Activated T-cell treated with anti-CD3 and anti-CD28 coated beads, Interleukin-2, amount 50 U/mL, for 72 hours (primary cell): ENCODE measurements around the gene ZNF569. TPM values are rescaled to one million over a fixed set of nuclear protein-coding genes. Genes with fewer than 3 reads are reported as not detected.
A peak's percentile ranks its signal among the peaks of the same experiment; 100 is the strongest.

Source experiments
- ATAC-seq, 2 donors: fragments of 150-1000 bp; cut with Tn5 transposase; replicated peaks in 1 of 2; 2 replicates each; pipeline ENCODE4 v1.10.0; 2021; ENCODE audit warnings: moderate library complexity in 2 of 2, mild to moderate bottlenecking in 1 of 2
- DNase-seq, 2 donors: peaks; one replicate each; pipeline ENCODE4 v3.0.0; 2021 to 2022; ENCODE audit warnings: mixed read lengths in 1 of 2
- H3K27ac Mint-ChIP-seq: one replicate; pipeline ENCODE4 v1.8.0; 2022; ENCODE audit warnings: mild to moderate bottlenecking, moderate library complexity, mixed read lengths
- H3K27me3 Mint-ChIP-seq: one replicate; pipeline ENCODE4 v1.8.0; 2022; ENCODE audit warnings: low read depth, mixed read lengths
- H3K36me3 Mint-ChIP-seq, 2 donors: one replicate each; pipeline ENCODE4 v1.8.0; 2022; ENCODE audit warnings: mixed read lengths in 2 of 2, mild to moderate bottlenecking in 1 of 2; ENCODE audit not compliant: insufficient read depth in 2 of 2
- H3K4me1 Mint-ChIP-seq: one replicate; pipeline ENCODE4 v1.8.0; 2022; ENCODE audit warnings: low read depth, mixed read lengths
- H3K4me3 Mint-ChIP-seq, 2 donors: one replicate each; pipeline ENCODE4 v1.8.0; 2022; ENCODE audit warnings: mild to moderate bottlenecking in 2 of 2, mixed read lengths in 2 of 2, moderate library complexity in 2 of 2
- H3K9me3 Mint-ChIP-seq, 2 donors: one replicate each; pipeline ENCODE4 v1.8.0; 2022; ENCODE audit warnings: mixed read lengths in 2 of 2
- total RNA-seq, 2 donors: library from RNA; stranded (reverse); gene quantifications; one replicate each; pipeline ENCODE4 v1.2.3, GENCODE V29; 2022

ZNF569 gene
- total RNA-seq: 10 to 100 TPM in 1 of 2 donors, 1 to 10 TPM in 1; 9.8 to 16.1 TPM

DNA sequence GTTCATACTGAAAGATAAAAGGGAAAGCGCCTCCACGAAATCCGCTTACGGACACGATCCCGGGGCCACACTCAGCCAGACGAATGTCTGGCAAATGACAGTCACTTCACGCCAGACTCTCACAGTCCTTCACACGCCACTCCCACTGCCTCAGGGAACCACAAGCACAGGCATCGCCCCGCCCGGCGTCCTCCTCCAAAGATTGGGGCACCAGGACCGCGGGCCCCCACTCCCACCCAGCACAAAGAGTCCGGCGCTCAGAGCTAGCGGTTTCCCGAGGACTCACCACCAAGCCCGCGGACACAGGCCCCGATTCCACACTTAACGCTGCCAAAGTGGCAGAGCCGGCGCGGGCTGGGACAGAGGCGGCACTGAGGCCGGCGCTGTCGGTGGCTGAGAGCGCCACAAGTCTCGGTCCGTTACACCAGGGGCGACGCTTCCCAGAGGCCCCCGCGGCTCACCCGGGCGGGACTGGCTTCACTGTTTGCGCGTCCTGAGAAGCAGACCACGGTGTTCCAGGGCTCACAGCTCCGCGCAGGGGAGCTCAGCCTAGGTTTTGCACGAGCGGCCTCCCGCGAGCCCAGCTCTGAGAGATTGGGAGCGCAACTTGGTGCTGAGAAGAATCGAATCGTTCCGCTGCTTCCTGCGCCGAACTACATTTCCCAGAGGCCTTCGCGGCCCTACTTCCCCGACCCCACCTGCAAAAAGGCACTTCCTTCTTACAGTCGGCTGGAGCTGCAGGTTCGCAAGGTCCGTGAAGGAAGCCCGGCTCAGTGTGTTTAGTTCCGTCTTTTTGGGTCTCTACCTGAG is at the start of gene ZNF569:
Gene ZNF569, minus strand, starts transcription at position 647 of the 810 bp plus-strand sequence. CDS start 22,523 bp downstream, outside the sequence.
- Mint-ChIP-seq H3K27me3 (no peaks in the 10 kb centered on the region), H3K4me1 (peaks cover 40% of the 10 kb centered on the region), H3K27ac (peak within 1 kb of the TSS; percentile 61), H3K36me3 (peaks cover 27 to 35% of the 10 kb centered on the region in 2 donors), H3K4me3 (peak within 1 kb of the TSS; percentile 96 to 99), H3K9me3 (peaks cover 9 to 18% of the 10 kb centered on the region in 2 donors)
- ATAC-seq: peak; percentile 72 to 75
- peak; percentile 87 to 91 for DNase-seq

DNA sequence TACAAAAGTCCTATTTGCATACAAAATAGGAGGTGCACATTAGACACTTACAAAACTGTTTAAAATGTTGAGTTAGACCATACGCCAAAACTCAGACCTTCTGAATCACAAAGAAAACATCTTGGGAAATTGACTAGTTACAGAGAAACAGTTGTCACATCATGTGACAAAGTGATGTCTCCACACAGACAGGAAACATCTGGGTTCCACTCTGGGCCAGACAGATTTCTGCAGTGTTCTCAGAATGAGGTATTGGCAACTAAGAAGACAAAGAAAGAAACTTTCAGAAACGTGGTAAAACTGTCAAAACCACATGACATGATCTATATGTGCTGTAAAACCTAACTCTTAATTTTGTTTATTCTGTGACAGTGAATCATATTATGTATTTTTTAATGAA is 46.2 kb upstream of the ZNF569 start:
- DNase-seq (no peak), ATAC-seq (no peak)
- Mint-ChIP-seq H3K9me3 (peaks cover 8 to 13% of the 10 kb centered on the region in 2 donors), H3K27me3 (no peaks in the 10 kb centered on the region), H3K4me1 (no peaks in the 10 kb centered on the region), H3K36me3 (peaks cover 29 to 48% of the 10 kb centered on the region in 2 donors), H3K27ac (no peak overlapping the region), H3K4me3 (no peak overlapping the region)

DNA sequence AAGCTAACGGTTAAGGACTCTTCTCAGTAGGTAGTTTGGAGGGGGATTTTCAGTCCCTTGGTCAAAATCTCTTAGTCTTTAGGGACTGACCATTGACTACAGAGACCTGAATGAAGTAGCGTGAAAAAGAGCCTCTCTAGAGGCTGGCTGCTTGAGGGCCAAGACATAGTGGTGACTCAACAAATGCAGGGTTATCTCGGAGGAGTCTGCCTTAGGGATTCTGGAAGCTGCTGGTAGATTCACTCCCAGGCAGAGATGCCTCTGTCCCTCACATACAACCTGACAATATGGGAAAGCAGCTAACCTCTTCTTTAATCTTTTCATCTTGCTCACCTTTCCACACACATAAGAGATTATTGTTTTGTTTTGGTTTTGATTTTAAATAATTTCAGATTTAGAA is 44.6 kb upstream of the ZNF569 start:
- no peak overlapping the region for H3K4me3 Mint-ChIP-seq
- H3K36me3 Mint-ChIP-seq: peaks cover 24 to 44% of the 10 kb centered on the region in 2 donors
- peaks cover 6 to 13% of the 10 kb centered on the region in 2 donors for H3K9me3 Mint-ChIP-seq
- H3K4me1 Mint-ChIP-seq: no peaks in the 10 kb centered on the region
- ATAC-seq (no peak), DNase-seq (no peak)
- no peak overlapping the region for H3K27ac Mint-ChIP-seq
- H3K27me3 Mint-ChIP-seq: no peaks in the 10 kb centered on the region

DNA sequence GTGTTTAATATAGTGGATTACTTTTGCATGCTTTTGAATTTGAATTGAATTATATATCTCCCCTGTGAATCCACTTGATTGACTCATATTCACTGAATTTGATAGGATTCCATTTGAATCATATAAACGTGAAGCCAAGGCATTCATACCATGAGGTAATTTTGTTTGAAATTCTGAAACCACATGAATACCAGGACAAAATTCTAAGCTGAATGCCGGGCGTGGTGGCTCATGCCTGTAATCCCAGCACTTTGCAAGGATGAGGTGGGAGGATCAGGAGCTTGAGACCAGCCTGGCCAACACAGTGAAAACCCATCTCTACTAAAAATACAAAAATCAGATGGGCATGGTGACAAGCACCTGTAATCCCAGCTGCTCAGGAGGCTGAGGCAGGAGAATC is 43.9 kb upstream of the ZNF569 start:
- H3K4me3 Mint-ChIP-seq: no peak overlapping the region
- DNase-seq: no peak
- H3K36me3 Mint-ChIP-seq: peaks cover 24 to 41% of the 10 kb centered on the region in 2 donors
- no peaks in the 10 kb centered on the region for H3K4me1 Mint-ChIP-seq
- no peaks in the 10 kb centered on the region for H3K27me3 Mint-ChIP-seq
- H3K9me3 Mint-ChIP-seq: peaks cover 6 to 13% of the 10 kb centered on the region in 2 donors
- ATAC-seq: no peak
- no peak overlapping the region for H3K27ac Mint-ChIP-seq

DNA sequence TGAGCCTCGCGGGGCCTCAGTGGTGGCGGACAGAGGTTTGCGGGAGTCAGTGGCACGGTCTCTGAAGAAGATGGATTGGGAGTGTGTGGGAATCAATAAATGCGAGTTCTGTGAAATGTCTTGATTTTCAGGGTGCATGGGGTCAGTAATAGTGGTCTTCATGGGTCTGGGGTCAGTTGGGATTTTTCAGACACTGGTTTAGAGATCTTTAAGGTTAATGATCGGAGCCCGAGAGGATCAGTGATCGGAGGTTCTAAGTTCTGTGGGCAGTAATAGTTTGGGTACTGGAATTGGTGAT is 39.9 kb upstream of the ZNF569 start:
- ATAC-seq (no peak), DNase-seq (no peak)
- Mint-ChIP-seq H3K9me3 (peaks cover 8 to 14% of the 10 kb centered on the region in 2 donors), H3K27ac (no peak overlapping the region), H3K36me3 (peaks cover 21 to 27% of the 10 kb centered on the region in 2 donors), H3K27me3 (no peaks in the 10 kb centered on the region), H3K4me1 (no peaks in the 10 kb centered on the region), H3K4me3 (no peak overlapping the region)

DNA sequence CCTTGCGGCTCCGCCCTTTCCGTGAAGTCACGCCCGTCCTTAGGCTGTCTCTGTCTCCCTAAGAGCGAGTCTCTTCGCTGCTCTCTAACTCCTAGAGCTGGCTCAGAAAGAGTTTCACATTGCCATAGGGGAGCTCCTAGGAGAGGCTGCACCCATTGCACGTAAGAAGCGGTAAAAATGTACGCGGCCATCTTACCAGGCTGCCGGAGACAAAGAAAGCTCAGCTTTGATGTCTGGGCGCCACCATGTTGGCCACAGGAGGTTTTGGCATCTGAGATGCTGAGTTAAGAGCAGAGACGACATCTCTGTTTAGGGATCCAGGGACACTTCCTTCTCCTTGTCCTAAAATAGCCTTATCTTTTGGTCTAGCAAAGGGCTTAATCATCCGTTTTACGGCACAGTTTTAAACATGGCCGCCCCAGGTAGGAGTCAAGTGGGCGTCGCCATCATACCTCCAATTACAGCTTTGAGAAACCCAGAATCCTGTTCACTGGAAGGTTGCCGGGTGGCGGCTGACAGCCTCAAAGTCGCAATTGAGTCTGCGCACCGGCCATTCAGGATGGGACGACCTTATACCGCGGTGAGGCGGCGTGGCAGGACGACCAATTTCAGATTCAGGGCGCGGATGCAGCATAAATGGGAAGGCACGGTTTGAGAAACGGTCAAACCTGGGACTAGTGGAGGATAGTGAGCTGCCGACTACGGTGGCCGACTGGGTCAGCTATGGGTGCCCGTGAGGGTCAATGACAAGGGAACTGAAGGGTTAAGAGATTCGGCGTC is 39.3 kb upstream of the ZNF569 start, which contains the start of gene ZNF793:
Gene ZNF793, plus strand, starts transcription at position 553 of the 780 bp plus-strand sequence. CDS start 16,501 bp downstream, outside the sequence.
- DNase-seq (peak; percentile 79 to 83), ATAC-seq (peak; percentile 85 to 86)
- peaks cover 8 to 14% of the 10 kb centered on the region in 2 donors for H3K9me3 Mint-ChIP-seq
- no peaks in the 10 kb centered on the region for H3K4me1 Mint-ChIP-seq
- no peak within 1 kb of the TSS for H3K4me3 Mint-ChIP-seq
- H3K36me3 Mint-ChIP-seq: peaks cover 18 to 28% of the 10 kb centered on the region in 2 donors
- no peak within 1 kb of the TSS for H3K27ac Mint-ChIP-seq
- no peaks in the 10 kb centered on the region for H3K27me3 Mint-ChIP-seq

DNA sequence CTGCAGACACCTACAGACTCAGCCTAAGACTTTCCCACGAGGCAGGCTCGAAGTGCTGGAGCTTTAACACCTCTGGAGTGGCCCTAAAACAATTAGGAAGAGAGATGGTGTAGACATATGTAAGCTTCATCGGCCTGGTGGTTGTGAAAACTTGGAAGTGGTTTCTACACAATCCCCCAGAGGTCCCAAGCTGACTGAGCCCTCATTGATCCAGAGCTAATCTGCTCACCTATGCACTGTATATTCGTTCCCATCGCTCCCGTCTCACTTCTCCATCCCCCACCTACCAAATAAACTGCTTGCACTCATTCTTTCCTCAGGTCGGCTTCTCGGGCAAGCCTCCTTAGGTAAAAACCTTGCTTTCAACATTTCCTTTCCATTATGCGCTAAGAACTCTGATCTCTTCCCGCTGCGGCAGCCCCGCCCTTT is 38.7 kb upstream of the ZNF569 start:
- no peak overlapping the region for H3K4me3 Mint-ChIP-seq
- H3K36me3 Mint-ChIP-seq: peaks cover 19 to 27% of the 10 kb centered on the region in 2 donors
- ATAC-seq (peak; percentile 23 to 24), DNase-seq (no peak)
- no peaks in the 10 kb centered on the region for H3K27me3 Mint-ChIP-seq
- no peak overlapping the region for H3K27ac Mint-ChIP-seq
- H3K4me1 Mint-ChIP-seq: no peaks in the 10 kb centered on the region
- peaks cover 10 to 14% of the 10 kb centered on the region in 2 donors for H3K9me3 Mint-ChIP-seq

DNA sequence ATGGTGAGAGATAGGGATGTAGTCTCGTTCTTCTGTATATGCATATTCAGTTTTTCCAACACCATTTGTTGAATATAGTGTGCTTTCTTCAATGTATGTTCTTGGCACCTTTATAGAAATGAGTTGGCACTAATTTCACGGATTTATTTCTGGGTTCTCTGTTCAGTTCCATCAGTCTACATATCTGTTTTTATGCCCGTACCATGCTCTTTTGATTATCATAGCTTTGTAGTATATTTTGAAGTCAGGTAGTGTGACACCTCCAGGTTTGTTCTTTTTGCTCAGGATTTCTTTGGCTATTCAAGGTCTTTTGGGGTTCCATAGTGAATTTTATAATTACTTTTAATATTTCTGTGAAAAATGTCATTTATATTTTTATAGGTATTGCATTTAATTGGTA is 25.0 kb upstream of the ZNF569 start:
- no peaks in the 10 kb centered on the region for H3K4me1 Mint-ChIP-seq
- ATAC-seq (no peak), DNase-seq (no peak)
- no peaks in the 10 kb centered on the region for H3K27me3 Mint-ChIP-seq
- peaks cover 20 to 38% of the 10 kb centered on the region in 2 donors for H3K36me3 Mint-ChIP-seq
- H3K27ac Mint-ChIP-seq: no peak overlapping the region
- H3K4me3 Mint-ChIP-seq: no peak overlapping the region
- H3K9me3 Mint-ChIP-seq: peaks cover 28 to 31% of the 10 kb centered on the region in 2 donors

DNA sequence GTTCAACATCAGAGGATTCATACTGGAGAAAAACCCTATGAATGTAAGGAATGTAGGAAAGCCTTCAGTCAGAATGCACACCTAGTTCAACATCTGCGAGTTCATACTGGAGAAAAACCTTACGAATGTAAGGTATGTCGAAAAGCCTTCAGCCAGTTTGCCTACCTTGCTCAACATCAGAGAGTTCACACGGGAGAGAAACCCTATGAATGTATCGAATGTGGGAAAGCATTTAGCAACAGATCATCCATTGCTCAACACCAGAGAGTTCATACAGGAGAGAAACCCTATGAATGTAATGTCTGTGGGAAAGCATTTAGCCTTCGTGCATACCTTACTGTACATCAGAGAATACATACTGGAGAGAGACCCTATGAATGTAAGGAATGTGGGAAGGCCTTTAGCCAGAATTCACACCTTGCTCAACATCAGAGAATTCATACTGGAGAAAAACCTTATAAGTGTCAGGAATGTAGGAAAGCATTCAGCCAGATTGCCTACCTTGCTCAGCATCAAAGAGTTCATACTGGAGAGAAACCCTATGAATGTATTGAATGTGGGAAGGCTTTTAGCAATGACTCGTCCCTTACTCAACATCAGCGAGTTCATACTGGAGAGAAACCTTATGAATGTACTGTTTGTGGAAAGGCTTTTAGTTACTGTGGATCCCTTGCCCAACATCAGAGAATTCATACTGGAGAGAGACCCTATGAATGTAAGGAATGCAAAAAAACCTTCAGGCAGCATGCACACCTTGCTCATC is 17.3 kb upstream of the ZNF569 start:
- H3K27ac Mint-ChIP-seq: no peak overlapping the region
- H3K4me1 Mint-ChIP-seq: no peaks in the 10 kb centered on the region
- H3K4me3 Mint-ChIP-seq: no peak overlapping the region
- H3K27me3 Mint-ChIP-seq: no peaks in the 10 kb centered on the region
- ATAC-seq: no peak
- H3K9me3 Mint-ChIP-seq: peaks cover 26 to 34% of the 10 kb centered on the region in 2 donors
- peaks cover 48 to 64% of the 10 kb centered on the region in 2 donors for H3K36me3 Mint-ChIP-seq
- no peak for DNase-seq

DNA sequence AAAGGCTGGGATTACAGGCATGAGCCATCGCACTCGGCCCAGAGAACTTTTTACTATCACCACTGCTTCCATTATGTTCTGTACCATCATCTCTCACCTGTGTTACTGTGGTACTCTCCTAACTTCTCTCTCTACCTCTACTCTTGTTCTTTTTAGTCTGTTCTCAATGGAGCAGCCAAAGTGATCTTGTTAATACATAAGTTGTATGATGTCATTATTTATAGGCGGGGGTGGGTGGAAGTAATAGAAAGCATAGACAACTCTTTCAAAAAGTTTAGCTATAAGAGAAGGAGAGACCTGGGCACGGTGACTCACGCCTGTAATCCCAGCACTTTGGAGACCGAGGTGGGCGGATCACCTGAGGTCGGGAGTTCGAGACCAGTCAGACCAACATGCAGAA is 4.9 kb upstream of the ZNF569 start:
- Mint-ChIP-seq H3K27ac (no peak overlapping the region), H3K36me3 (peaks cover 30 to 40% of the 10 kb centered on the region in 2 donors), H3K27me3 (no peaks in the 10 kb centered on the region), H3K9me3 (peaks cover 6 to 13% of the 10 kb centered on the region in 2 donors), H3K4me3 (no peak overlapping the region), H3K4me1 (peaks cover 31% of the 10 kb centered on the region)
- no peak for ATAC-seq
- DNase-seq: no peak

DNA sequence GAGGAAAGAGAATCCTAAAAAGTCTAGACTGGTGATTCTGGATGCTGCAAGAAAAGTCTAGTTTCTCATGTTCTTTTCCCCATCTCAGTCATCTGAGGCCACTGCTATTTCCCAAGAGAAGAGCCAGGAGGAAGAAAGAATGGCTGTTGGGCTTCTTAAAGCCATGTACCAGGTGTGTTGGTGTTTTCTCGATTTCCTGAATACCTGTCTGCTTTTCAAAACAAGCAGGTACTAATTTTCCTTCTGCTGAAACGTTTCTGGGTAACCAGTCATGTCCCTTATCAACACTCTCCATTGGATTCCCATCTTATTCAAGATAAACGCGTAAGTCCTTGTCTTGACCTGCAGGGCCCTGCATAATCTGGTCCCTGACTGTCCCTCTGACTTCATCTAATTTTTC is 3.0 kb upstream of the ZNF569 start:
- Mint-ChIP-seq H3K9me3 (peaks cover 2 to 11% of the 10 kb centered on the region in 2 donors), H3K27me3 (no peaks in the 10 kb centered on the region), H3K27ac (no peak overlapping the region), H3K36me3 (peaks cover 17 to 29% of the 10 kb centered on the region in 2 donors), H3K4me1 (peaks cover 40% of the 10 kb centered on the region), H3K4me3 (peak overlapping the region; percentile 89 to 99)
- no peak for DNase-seq
- no peak for ATAC-seq

DNA sequence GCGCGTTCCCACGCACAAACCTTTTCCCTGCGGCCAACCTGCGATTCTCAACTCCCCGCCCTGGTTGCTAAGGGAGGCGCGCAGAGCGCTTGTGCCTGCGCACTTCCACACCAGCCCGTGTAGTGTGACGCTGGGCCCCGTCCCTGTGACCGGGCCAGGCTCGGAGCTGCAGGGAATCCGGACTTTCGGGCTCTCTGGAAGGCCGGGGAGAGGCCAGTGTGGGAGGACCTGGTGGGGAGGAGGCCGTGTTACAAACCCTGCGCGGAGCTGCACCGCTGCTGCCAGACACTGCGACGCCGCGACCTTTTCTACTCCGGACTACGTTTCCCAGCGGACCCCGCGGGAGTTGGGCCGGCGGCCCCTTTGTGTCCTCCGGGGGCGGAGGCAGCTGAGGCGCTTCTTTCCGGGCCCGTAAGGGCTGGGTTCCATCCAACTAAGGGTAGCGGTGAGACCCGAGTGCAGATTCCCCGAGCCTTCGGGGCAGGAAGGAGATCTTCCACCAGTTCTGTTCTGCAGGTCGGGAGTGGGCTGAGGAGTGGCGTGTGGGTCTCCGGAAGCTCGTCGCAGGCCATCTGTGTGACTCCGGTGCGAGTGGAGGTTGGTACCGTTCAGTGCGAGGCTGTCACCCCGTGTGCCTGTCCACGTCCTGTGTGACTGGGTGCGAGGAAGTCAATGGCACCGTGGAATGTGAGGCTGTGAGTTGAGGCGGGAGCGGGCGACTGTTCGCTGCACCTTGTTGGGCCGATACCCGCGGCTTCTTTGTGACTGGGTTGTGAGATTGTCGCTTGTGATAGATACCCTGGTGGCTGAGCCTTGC is 1.9 kb upstream of the ZNF569 start, which contains the start of gene ZNF570:
Gene ZNF570, plus strand, starts transcription at position 396 of the 817 bp plus-strand sequence. CDS start 999 bp downstream, outside the sequence.
- Mint-ChIP-seq H3K4me3 (peak within 1 kb of the TSS; percentile 96 to 99), H3K36me3 (peaks cover 27 to 35% of the 10 kb centered on the region in 2 donors), H3K9me3 (peaks cover 9 to 18% of the 10 kb centered on the region in 2 donors), H3K27me3 (no peaks in the 10 kb centered on the region), H3K27ac (peak within 1 kb of the TSS; percentile 87), H3K4me1 (peaks cover 40% of the 10 kb centered on the region)
- DNase-seq: peak; percentile 91 to 92
- peak; percentile 75 to 76 for ATAC-seq
